Measurements from ENCODE around the gene NRXN3.

Gene NRXN3

DNA sequence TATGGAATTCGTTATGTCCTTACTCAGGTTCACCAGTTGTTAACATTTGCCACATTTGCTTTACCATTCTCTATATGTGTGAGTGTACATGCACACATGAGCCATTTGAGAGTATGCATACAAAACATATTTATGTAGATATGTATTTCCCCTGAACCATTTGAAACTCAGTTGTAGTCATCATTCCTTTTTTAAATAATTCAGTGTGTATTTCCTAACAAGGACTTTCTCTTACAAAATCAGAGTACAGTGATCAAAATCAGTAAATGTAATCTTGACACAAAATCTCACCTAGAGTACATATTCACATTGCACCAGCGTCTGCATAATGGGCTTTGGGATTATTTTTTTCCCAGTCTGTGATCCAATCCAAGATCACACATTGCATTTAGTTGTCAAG lies 1656.2 kb downstream of the NRXN3 start:
- DNase-seq (ENCODE audit: low spot score), result no peak

DNA sequence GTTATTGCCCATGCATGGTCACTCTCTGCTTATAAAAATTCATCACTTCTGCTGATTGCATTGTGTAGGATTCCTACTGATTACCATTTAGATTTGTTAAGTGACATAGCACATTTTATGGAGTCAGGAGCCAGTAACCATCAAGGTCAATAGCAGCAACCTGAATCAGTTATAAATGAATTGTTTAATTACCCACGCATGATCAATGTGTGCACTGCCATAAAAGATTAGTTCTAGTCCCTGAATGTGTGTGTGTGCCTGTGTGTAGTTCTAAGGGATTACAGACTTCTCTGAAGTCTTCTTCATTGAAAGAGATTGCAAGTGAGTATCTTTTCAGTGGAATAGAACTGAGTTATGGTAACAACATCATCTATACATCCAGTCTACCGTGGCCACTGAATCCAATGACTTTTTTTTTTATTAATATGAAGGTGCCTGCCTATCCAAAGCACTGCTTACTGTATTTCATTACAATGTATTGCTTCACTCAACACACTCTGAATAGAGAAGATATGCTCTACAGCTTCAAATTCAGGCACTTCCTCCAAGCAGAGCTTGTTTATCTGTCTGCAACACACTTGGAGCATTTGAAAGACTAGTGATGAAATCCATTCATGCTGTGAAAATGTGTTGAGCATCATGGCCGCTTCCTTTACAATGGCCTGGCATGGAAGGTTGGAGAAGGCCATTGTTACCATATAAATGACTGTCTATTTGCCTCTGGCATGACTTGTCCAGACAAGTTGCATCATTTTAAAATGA lies 1659.4 kb downstream of the NRXN3 start:
- DNase-seq (ENCODE audit: low spot score), result no peak

GRCh38 chr14:79831195-79831892 lies 1661.2 kb downstream of the NRXN3 start:
- no peak for DNase-seq (ENCODE audit: low spot score)

DNA sequence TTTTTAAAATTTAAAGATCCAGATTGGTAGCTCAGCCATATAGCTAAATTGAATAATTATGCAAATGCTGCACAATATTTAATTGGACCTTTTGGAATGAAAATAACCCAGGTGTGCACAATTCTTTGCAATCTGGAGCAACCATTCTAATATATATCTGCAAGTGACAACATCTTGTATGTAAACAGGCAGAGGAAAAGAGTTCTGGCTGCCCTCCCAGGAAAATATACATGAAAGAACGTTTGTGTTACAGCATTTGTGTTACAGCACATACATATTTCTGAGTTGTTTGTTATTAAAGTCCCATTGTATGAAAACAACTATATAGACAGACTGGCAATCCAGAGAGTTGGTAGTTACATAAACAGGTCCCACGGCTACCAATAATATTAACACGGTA lies 1663.6 kb downstream of the NRXN3 start:
- no peak for DNase-seq (ENCODE audit: low spot score)

DNA sequence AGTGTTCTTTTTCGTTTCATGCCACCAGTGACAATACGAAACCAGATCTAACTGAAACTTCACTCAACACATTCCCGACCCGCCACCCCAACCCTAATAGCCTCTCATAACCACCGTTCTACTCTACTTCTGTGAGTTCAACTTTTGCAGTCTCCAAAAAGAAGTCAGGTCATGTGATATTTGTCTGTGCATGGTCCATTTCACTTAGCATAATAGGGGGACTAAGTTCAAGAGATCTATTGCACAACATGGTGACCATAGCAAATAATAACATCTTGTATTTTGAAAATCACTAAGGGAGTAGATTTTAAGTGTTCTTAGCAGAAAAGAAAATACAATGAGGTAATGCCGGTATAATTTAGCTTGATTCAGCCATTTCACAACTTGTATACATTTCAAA lies 1664.7 kb downstream of the NRXN3 start:
- DNase-seq (ENCODE audit: low spot score), result no peak

- DNase-seq (ENCODE audit: low spot score), result no peak
Measured at GRCh38 chr14:79836577-79836976, 1666.4 kb downstream of the NRXN3 start.

DNA sequence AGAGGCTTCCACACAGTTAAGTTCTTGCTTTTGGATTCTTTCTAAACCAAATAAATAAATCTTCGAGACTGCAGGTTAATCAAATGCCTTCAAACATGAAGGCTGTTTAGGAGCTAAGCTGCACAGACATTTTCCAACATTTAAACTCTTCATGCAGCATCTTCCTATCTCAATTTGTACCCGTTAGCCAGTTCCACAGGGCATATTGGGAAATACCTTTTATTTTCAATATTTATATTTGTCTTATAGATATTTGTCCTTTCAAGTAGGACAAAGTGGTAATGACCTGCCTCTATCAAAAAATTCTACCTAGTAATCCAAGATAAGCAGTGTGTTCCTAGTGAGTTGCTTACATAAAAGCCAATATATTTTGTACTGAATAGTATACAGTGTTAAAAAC lies 1667.5 kb downstream of the NRXN3 start:
- no peak for DNase-seq (ENCODE audit: low spot score)

GRCh38 chr14:79840103-79840502 lies 1669.9 kb downstream of the NRXN3 start:
- no peak for DNase-seq (ENCODE audit: low spot score)

DNA sequence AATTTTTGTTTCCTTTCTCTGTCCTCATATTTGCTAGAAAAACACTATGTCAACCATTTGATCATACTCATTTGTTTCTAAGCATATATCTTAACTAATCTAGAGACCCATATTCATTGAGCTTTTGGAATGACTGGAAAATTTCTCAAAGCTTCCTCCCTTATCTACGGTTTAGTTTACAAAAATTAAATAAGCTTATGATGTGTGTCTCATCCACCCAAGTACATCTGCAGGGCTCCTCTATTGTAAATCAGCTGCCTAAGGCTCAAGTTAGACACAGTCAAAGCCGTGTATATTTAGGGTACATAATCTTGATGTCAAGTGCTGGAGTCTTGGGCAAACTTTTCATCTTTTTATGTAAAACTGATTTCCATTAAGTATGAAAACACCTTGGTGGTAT lies 1670.7 kb downstream of the NRXN3 start:
- DNase-seq (ENCODE audit: low spot score), result no peak

GRCh38 chr14:79841433-79841832 lies 1671.3 kb downstream of the NRXN3 start:
- no peak for DNase-seq (ENCODE audit: low spot score)

GRCh38 chr14:79842270-79842669 lies 1672.1 kb downstream of the NRXN3 start:
- no peak for DNase-seq (ENCODE audit: low spot score)

GRCh38 chr14:79852950-79853744 lies 1683.0 kb downstream of the NRXN3 start:
- no peak for DNase-seq (ENCODE audit: low spot score)

DNA sequence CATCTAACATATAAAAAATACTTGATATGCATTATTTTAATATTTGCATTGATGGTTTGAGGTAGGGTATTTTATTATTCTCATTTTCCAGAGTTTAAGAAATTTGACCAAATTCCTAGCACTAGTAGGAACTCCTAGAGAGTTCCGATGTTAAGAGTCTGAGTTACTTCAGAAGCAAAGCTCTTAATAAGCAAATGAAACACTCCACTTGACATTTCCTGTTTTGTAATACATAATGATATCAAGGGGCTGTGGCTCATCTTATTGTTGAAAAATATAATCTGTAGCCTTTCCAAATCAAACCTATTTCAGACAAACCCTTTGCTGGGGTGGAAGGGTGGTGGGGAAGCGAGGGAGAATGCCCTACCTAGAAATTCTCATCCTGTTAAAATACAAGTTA lies 1685.6 kb downstream of the NRXN3 start:
- no peak for DNase-seq (ENCODE audit: low spot score)

- no peak for DNase-seq (ENCODE audit: low spot score)
Measured at GRCh38 chr14:79856381-79856780, 1686.2 kb downstream of the NRXN3 start.

DNA sequence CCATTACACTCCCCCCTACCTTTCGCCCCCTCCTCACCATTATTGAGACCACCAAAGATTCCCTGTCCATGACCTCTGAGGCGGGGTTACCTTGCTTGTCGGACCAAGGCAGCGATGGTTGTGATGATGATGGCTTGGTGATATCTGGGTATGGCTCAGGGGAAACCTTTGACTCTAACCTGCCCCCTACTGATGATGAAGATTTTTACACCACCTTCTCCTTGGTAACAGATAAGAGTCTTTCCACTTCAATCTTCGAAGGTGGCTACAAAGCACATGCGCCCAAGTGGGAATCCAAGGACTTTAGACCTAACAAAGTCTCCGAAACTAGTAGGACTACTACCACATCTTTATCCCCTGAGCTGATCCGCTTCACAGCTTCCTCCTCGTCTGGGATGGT lies 1690.9 kb downstream of the NRXN3 start:
- no peak for DNase-seq (ENCODE audit: low spot score)

DNA sequence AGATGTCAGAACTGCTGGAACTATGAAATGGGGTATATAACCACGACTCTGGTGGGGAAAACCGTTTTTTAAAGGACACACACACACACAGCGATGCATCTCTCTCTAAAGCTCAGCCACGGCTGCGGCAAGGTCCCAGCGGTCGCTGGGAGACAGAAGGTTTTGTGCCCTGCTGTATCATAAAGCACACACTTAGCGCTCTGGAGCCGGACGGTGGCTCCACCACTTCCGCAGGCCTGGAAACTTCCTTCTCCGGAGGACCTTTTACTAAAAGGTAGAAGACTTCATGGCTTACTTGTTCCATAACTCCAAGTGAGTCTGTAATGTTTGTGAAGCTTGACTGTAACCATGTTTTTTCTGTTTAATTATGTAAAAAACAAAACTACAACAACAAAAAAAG lies 1691.9 kb downstream of the NRXN3 start:
- DNase-seq (ENCODE audit: low spot score), result no peak

DNA sequence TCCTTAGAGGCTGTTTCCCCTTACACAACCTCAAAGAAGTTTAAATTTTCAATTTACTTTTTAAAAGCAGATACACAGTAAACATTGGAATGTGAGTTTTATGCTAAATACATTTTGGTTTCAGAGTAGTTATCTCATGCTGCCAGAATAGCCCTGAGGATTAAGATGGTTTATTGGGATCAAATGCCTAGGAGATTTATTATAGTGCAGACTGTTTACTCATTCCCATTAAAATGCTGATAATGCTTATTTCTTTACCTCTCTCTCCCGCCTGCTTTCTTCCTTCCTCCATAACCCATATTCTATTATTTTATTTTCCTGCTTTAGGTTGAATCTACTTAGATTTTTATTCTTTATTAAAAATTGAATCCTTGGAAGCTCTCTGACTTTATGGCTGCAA lies 1701.0 kb downstream of the NRXN3 start:
- DNase-seq (ENCODE audit: low spot score), result no peak

DNA sequence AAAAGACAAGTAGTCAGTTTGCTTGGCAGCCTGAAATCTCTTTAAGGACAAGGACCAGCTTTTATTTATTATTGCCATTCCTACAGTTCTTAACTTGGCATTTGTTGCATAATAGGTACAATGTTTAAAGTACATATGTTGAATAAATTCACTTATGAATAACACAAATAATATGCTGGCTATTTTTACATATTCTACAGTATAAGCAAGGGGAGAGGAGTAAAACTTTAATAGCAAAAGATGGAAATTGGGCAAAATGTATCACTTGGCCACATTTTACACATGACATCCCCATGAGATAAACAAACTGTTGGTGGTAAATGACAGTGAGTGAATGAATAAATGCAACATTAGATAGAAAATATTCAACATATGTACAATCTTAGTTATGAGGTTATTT lies 1708.1 kb downstream of the NRXN3 start:
- no peak for DNase-seq (ENCODE audit: low spot score)

DNA sequence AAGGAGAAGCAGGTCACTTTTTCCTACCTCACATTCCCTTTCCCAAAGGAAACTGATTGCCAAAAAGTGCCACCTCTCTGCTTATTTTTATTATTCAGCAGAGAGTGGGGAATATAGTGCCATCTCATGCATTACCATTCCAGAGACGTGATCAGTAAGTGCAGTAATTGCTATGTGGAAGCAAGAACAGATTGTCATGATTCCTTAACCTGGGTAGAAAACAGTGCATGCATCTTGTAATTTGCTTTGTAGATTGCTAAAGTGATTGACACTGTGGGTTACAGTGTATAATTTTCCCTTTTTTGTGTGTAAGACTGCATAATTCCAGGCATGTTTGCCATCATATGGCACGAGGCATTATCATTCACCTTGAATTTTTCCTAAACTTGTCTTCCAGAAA lies 1708.6 kb downstream of the NRXN3 start:
- no peak for DNase-seq (ENCODE audit: low spot score)

GRCh38 chr14:79881299-79881698 lies 1711.1 kb downstream of the NRXN3 start:
- no peak for DNase-seq (ENCODE audit: low spot score)

DNA sequence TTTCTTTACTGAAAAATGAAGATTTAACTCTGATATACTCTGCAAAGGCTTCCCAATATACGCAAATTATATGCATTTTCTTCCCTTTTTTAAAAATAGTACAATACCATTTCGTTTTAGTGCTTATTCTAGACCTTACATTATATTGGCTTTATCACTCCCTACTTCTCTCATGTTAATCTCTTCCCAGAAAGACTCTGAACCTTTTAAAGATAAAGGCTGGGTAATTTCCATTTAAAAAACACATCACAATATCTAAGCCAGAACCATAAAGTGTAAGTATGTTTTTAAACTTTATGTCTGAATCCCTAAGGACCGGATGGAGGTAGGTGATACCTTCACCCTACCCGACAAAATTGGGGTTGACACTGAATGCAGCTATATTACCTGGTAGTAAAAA lies 1720.4 kb downstream of the NRXN3 start:
- DNase-seq (ENCODE audit: low spot score), result no peak

- DNase-seq (ENCODE audit: low spot score), result no peak
Measured at GRCh38 chr14:79896009-79896408, 1725.8 kb downstream of the NRXN3 start.

GRCh38 chr14:79899610-79900009 lies 1729.4 kb downstream of the NRXN3 start:
- DNase-seq (ENCODE audit: low spot score), result no peak

Measured in putamen (tissue), 1 donor.